ENCODE results near the gene PPP1R1B.

The PPP1R1B gene

DNA sequence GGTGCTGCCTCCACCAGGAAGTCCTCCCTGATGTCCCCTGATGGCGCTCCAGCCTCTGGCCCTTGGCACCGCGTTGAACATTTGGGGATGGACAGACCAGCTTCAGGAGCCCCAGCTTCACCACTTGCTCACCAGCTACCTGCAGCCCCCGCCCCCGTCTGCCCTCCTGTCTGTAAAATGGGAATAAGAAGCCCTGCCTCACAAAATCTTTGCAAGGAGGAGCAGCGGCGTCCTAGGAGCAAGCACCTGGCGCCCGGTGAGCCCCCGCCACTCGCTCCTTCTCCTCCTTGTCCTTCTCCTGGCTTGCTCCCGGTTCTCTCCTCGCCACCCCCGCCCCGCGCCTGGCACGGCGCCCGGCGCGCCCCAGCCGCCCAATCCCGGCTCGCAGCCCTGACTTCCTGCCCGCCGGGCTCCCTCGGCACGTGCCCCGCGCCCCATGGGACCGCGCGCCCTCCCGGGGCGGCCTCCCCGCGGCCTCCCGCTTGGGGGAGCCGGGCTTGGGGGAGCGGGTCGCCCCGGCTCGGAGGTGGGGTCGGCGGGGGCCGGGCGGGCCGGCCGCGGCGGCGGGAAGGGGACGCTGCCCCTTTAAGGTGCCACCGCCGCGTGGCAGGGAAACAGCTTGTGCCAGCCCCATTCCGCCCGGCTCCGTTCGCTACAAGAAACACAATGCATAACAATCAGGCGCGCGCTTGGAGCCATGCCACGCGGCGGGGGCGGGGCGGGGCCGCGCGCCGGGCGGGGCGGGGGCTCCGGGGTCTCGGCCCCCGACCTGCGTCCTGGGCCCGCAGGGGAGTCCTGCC is 9.1 kb upstream of the PPP1R1B start:
- peak; percentile 54 for DNase-seq

DNA sequence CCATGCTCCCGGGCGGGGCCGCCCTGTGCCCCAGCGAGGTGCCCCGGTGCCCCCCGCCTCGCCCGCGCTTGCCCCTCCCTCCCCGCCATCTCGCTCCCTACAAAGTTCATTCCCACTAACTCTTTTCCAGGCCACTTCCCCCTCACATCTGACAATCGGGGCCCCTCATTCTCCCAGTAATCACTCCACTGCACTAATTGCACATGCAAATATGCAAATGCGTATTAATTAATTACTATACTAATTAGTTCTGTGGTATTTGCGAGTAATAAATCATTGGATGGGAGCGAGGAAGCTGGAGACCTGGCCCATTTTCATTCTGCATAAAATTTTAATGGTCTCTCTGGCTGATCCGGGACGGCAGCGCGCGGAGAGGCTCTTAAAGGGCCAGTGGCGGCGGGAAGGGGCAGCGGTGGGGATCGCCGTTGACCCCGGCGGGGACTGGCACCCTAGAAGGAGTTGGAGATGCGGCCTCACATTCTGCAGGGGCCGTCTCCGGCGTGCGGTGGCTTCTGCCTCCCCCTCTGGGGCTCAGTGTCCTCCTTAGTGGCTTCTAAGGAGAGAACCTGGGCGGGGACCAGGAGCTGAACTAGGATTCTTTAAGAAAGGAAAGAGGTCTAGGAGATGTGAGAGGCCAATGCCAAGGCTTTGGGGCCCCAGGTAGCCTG is 8.4 kb upstream of the PPP1R1B start:
- DNase-seq, result no peak

DNA sequence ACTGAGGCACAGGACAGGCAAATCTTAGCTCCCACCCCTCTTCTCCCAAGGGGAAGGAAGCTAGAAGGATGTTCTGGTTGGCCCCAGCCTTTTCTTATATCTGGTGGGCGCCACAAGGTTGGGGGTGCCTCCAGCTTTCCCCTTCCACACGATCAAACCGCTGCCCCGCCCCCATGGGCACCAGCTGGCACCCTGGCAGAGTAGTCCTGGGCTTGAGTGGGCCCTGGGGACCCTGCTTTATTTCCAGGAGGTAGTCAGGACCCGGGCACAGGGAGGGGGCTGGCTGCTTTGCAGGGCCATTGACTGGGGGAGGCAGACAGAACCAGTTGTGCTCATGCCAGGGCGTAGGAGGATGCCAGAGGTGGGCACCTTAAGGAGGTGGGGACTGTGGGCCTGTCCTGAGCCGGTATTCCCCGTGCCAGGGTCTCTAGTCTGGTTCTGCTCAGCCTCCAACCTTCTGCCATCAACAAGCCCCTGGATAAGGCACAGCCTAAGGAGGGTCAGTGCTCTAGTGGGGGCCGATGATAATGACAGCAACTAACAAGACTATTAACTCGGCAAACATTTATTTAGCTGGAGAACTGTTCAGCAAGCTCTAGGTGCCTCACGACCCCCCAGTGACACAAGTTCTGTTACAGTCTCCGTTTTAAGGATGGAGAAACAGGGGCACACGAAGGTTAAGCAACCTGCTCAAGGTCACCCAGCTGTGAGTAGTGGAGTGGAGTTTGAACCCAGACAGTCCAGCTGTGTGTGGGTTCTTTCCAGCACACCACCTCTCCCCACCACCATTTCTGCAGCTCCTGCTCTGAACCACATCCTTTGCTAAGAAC is 7.6 kb upstream of the PPP1R1B start:
- no peak for DNase-seq

- no peak for DNase-seq
Measured at GRCh38 chr17:39619786-39620101, 7.0 kb upstream of the PPP1R1B start.

DNA sequence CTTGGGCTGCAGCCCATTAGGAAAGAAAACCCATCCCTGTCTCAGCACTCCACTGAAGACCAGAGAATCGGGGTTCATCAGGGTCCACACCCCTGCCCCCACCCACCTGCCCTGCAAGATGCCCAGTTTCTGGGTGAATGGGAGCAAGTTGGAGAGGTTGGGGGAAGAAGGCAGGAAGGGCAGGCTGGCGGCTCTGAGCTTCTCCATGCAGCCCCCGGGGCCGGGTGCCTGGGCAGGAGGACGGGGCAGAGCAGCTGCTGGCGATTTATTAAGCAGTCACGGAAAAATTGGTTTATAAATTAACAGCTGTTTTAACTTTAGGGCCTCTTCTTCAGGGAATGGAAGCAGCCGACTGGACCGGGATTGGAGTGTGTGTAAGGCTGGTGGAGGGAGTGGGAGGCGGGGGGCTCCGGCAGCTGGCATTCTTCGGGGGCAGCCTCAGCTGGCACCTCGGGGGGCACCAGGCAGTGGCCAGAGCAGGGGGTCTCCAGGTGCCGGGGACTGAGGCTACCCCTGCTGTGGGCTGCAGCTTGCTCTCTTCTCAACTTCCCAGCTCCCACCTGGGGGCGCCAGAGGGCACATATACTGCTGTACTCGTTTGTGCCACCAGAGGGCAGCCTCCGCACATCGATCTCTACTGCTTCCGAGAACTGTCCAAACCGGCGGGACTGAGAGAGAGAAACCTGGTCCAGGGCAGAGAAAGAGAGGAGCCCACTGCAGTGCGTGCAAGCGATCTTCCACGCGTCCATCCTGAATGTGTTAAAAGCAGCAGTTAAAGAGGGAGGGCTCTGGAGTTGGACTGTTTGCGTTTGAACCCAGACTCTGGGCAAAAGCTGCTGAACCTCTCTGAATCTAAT is 5.0 kb upstream of the PPP1R1B start:
- DNase-seq, result peak; percentile 90

GRCh38 chr17:39622380-39623006 is 4.3 kb upstream of the PPP1R1B start:
- DNase-seq, result peak; percentile 90

GRCh38 chr17:39623356-39623950 is 3.3 kb upstream of the PPP1R1B start:
- peak; percentile 90 for DNase-seq

DNA sequence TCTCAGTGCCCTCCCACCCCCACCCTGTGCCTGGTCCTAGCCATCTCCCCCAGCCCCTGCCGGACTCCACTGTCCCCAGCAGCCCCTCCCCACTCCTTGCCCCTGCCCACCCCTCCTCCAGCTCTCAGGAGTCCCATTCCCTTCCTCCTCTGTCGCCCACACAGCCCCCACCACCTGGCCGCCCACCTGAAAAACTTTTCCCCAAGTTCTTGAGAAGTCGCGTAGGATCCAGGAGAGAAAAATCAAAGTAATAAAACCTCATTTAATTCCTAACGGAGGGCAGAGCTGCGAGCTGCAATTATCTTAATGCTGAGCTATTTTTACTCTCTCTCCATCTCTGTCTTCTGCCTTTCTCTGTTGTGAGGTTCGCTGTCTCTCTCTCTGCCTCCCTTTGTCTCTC is 2.4 kb upstream of the PPP1R1B start:
- no peak for DNase-seq

- no peak for DNase-seq
Measured at GRCh38 chr17:39625198-39625785, 1.5 kb upstream of the PPP1R1B start.

- no peak for DNase-seq
Measured at GRCh38 chr17:39627047-39627711, 427 bp downstream of the PPP1R1B start.

GRCh38 chr17:39627712-39628516 is 1.2 kb downstream of the PPP1R1B start:
- no peak for DNase-seq

- no peak for DNase-seq
Measured at GRCh38 chr17:39628655-39629493, 2.1 kb downstream of the PPP1R1B start.

DNA sequence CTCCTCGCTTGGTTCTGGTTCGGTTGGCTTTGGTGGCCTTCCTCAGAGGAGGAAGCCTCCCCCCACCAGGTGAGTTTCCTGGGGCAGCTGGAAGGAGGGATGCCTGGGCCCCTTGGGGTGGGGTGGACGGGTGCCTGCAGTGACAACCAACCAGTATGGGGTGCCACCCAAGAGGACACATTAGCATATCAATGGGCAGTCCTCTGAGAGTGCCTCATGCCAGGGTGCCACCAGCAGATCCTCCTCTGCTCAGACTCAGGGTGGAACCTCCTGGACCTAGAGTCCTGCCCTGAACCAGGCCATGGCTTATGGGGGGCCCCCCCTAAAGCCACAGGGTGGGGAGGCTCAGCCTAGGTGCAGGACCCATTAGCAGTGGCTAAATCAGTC is 2.7 kb downstream of the PPP1R1B start:
- DNase-seq, result no peak

DNA sequence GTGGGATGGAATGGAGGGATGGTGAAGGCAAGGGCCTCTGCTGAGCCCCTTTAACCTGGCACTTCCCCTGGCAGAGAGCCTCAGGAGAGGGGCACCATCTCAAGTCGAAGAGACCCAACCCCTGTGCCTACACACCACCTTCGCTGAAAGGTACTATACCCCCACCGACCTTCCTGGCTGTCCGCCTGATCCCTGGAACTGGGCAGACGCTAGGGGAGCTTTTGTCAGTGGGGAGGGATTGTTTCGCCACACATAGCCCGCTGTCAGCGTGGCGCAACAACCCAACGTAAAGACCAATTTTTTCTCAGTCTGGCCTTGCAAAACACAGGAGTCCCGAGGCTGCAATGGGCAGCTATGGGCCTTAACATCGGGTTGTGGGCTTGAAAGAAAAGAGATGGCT is 3.1 kb downstream of the PPP1R1B start:
- DNase-seq, result no peak

GRCh38 chr17:39631403-39631802 is 4.7 kb downstream of the PPP1R1B start:
- DNase-seq, result no peak

GRCh38 chr17:39632153-39632941 is 5.6 kb downstream of the PPP1R1B start:
- DNase-seq, result no peak

DNA sequence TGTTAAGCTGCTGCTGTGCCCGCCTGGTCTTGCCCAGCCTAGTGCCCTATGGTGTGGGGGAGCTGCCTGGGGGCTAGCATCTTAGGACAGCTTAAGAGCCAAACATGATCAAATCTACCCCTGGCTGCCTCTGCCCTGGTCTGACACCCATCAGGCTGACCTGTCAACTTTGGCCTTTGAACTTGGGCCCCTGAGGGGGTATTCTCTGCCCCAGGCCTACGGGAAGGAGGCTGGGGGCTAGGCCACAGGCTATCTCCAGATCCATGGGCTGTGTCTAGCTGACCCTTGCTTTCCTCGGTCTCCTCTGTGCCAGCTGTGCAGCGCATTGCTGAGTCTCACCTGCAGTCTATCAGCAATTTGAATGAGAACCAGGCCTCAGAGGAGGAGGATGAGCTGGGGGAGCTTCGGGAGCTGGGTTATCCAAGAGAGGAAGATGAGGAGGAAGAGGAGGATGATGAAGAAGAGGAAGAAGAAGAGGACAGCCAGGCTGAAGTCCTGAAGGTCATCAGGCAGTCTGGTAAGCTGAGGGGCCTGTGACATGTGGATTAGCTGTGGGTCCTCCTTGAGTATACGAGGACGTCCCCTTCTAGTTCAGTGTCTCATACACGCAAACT is 6.9 kb downstream of the PPP1R1B start:
- DNase-seq, result no peak

DNA sequence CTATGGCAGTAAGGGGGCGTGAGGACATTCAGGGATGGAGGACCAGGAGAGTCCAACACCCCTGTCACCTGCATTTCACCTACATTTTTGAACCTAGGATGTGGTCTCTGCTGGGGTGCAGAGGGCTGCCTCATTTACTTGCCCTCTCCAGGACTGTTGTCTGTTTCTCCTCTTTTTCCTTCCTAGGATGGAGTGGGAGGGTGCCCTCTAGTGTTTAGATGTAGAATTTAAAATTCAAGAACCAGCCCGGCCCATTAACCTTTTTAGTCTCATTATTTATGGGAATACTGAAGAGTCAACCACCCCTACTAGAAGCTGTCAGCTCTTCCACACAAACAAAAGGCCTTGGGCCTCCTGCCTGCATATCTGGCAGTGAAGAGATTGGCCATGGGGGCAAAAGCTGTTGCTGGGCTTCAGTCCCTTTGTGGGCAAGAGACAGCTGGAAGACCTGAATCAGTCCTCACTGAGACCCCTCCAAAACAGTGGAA is 7.7 kb downstream of the PPP1R1B start:
- DNase-seq, result peak; percentile 45

All from activated CD4-positive, alpha-beta T cell treated with anti-CD3 and anti-CD28 coated beads, Interleukin-2, amount 50 U/mL, for 16 hours (primary cell).